Stimulated activated CD8-positive, alpha-beta memory T cell treated with anti-CD3 and anti-CD28 coated beads, Interleukin-7, amount 100 ng/mL, for 48 hours (primary cell): ENCODE data around the gene OPCML.
"Not testable (repeated sequence)": the region's sequence is repeated elsewhere in the genome, so short reads cannot be mapped to it uniquely, and the experiment has no call there.

Source experiments
- DNase-seq, 2 donors: peaks; one replicate each; pipeline ENCODE4 v3.0.0-alpha.2; 2020; ENCODE audit warnings: low read depth in 1 of 2; ENCODE audit errors: extremely low read depth in 1 of 2

OPCML gene

DNA sequence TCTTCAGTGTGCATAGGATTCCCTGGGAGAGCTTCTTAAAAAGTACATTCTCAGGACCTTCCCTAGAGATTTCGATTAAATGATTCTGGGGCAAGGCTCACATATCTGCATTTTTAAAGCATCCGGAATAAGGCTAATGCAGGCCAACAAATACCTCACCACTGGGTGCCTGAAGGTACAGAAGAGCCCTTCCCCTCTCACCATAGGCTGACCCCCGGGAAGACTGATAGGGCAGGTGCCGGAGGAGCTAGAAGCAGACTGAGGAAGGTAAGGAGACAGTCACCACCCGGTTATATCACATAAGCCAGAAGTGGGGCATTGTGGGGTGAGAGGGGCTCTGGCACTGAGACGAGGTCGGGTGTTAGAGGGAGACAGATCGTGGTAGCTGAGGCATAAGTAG is 1102.6 kb downstream of the OPCML start:
- no peak for DNase-seq

DNA sequence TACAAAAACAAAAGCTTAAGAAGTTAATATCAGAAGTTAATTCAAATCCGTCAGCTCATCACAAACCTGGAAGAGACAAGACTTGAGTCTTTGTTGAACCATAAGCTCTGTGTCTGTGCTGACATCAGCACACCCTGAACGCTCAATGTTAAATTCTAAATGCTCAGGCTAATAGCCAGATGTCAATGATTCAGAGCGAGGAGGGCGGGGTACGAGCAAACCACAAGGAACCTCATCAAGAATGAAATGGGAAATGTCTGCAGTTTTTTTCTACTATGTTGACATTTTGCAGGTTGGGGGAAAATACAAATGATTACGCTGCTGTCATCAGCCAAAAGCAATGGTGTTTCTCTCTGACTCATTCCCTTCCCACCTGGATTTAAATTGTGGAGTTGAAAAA is 1104.7 kb downstream of the OPCML start:
- DNase-seq: no peak

DNA sequence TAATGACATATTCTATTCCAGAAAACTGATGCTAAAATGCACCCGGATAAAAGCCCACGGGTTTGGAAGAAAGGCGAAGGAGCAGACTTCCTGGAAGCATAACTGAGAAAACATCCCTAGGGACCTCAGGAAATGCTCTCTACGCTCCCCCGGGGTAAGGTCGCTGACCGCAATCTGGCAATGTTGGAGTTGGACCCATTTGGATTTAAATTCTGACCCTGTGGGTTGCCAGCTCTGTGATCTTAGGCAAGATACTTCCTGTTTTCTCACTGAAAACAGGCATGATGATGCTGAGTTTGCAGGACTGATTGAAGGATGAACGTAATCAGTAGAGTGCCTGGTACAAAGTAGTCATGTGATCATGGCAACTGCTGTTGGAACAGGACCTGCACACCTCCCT is 1107.9 kb downstream of the OPCML start:
- no peak for DNase-seq

DNA sequence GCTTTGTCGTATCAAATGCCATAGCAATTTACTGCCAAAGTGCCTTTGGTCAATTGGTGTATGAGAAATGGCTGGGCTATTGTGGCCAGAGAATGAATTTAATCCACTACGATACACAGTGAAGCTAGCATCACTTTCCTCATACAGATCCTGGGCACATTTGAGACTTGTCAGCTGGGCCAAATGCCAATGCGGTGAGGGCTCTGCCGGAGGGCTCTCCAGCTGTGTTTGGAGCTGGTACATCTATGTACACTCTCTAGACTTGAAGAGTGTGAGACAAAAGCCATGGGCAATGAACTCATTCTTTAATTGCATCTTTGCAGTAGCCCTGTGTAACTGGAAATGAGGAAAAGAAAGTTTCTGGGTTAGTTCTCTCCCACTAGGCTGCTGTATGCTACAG is 1109.0 kb downstream of the OPCML start:
- no peak for DNase-seq

DNA sequence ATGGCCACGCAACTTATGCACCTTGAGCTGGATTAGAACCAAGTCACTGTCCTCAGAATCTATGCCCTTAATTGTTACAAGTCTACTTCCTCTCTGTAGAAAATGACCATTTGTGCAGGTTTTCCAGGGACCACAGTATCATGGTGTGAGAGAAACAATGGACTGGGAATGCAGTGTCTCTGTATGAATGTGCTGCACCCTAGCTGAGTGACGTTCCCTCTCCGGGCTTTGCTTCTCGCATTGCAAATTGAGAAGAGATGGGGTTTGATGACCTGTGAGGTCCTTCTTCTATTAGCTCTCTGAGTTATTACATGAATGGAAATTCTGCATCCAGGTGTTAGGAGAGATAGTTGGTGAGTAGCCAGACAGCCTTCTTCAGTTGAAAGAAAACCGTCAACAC is 1109.6 kb downstream of the OPCML start:
- no peak for DNase-seq

DNA sequence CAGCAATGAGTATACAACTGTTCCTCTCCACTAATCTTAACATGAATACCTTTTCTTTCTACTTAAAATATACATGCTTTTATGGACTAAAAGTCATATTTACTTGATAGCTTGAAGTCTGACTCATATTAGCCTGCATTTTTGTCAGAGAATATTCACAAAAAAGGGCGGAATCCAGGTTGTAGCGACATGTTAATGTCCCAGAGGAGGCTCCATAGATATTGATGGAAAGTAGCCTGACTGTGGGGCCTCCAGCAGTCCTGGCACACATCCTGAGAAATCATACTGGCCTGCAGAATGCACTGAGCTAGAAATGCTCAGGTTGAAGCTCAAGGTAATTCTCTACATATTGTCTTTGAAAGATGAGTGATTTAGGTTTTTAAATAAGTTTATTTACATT is 1110.7 kb downstream of the OPCML start:
- DNase-seq: no peak

DNA sequence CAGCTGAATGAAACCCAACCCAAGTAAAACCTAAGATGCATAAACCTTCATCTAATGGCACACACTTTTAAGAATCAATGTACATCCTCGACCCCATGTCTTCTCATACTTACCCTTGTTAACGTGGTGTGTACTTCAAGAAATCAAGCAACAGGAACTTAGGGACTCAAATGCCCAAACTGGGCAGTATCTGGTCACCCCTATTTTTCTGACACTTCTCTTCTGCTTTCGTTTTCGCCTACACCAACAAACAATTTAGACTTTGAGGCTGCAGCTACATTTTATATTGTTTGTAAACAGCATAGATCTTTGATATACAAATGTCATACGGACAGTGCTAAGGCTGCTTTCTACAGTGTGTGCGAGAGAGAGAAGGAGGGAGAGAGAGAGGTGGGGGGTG is 1117.8 kb downstream of the OPCML start:
- DNase-seq: no peak

DNA sequence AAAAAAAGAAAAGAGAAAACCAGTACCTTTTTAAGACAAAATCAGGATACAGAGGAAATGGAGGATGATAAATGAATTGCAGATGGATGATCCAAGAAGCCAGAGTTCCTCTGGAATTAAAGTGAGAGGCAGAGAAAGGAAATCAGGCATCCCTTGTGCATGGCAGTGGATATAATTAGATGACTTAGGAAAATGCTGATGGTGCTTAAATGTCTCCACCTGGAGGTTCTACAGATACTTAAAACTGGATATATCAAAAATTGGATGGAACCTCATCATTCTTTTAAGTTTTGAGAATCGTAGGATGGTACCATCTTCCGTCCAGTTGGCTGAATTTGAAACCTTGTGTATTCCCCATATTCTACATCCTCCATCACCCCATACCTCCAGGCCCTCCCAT is 1121.9 kb downstream of the OPCML start:
- DNase-seq: no peak

DNA sequence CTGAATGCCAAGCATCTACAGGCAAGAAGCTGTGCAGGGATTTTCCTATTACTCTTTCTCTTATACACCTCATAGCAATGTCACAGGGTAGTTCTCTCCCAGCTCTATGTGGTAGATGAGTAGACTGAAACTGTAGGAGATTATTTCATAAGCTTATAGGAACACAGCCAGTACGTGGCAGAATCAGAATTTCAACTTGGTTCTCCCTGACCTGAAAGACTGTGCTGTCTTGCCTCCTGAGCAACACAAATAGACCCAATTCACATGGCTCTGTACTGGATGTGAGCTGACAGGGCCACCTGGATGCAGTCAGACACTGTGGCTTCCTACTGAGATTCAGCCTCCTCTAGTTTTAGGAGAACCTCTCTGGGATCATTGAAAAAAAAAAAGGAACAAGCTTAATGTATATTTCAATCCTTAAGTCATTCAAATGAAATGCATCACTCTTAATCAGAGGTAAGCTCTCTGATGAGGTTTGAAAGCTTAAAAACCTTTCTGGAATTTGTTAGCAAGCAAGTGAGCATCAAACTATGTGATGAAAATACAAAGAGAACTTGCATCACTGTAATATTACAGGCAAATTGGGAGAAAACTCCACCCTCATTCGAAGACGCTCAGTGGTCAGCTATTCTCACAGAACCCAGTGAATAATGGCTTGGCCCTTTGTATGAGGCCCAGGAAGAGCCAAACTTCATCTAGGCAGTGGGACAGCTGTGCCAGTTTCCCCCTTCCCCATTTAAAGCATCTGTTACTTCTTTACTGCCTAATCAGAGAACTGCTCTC is 1122.5 kb downstream of the OPCML start:
- no peak for DNase-seq

DNA sequence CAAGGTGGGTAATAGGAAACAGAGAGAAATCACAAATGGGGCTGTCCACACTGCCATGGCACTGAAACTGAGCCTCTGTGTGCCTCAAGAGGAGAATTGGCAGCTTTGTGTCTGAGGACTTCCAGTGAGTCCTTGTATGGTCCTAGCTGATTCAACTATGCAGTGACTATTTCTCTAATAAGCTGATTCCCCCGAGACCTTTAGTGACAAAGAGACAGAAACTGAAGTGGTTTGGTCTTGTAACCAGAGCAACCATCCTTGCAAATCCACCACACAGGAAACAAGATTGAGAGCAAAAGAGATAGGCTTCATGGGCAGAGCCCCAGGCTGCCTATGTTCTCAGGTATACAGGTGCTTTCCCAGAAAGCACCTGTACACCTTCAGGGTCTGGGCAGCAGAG is 1123.4 kb downstream of the OPCML start:
- DNase-seq: no peak

DNA sequence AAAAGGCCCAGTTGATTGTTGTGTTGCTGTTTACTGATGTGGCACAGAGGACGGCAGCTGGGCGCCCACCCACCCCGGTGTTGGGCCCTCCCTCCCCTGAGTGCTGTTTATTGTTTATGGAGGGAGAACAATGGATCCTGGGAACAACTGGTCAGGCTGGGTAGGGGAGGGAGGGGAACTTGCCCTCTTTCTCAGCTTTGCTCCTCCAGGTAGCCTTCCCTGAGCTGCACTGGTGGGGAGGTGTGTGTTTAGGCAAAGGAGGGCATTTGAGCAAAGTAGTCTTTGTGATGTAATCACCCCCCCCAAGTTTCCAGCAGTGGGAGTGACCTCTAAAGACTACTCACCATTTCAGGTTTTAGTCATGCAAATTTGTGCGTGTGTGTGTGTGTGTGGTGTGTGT is 1126.6 kb downstream of the OPCML start:
- no peak for DNase-seq

DNA sequence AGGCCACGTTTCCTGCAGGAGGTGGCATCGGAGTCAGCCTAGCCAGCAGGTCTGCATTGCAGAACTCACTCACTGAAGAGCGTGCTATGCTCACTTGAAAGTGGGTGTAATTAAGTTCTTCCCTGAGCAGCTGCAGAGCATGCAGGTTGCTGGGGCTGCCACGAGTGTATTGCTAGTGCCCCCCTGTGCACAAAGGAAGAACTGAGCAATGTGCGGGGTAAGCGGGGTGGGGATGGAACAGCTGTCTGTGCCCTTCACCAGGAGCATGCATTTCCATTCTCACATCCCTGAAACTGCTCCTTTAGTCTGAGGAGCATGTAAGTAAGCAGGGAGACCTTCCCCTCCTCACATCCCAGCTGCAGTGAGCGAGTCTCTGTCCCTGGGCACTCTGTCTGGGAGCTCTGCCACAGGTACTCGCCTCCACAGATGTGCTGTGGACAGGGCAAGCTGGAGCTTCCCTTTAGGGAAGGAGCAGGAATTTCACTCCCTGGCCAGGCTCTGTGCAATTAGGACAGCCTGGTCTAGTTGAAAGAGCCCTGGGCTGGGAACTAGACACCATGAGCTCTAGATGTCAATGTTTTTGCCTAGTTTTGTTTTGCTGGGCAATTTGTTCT is 1130.1 kb downstream of the OPCML start:
- no peak for DNase-seq

DNA sequence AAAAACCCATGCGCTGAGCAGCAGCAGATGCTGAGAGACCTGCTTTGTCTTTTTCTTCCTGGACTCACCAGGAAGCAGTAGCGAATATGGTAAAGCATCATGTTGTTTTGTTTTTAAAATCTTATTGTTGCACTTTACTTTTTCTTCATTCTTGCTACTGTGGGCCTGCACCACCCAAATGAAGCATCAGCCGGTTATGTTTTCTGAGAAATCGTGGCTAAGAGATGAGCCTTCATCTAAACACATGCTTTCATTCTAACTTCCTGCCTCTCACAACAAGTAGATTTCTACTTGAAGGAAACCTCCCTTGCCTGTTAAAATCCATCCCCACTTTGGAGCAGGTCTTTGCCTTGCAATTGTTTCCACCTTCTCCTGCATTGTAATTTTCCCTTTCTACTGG is 1136.0 kb downstream of the OPCML start:
- DNase-seq: no peak

DNA sequence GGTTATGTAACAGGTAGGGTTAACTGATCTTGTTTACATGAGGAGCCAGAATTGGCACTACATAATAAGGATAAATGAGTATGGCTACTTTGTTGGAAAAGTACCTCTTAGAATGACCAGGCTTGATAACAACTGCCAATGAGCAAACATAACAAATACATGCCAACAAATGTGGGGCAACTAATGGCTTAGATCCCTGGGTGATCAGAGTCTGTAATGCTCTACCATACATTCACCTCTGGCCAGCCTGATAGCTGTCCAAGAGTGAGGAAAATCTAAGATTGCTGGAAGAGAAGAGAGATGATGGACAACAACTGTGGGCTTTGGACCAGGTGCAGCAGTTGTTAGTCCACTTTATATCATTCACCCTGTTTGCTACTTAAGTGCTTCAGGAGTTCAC is 1136.9 kb downstream of the OPCML start:
- no peak for DNase-seq

DNA sequence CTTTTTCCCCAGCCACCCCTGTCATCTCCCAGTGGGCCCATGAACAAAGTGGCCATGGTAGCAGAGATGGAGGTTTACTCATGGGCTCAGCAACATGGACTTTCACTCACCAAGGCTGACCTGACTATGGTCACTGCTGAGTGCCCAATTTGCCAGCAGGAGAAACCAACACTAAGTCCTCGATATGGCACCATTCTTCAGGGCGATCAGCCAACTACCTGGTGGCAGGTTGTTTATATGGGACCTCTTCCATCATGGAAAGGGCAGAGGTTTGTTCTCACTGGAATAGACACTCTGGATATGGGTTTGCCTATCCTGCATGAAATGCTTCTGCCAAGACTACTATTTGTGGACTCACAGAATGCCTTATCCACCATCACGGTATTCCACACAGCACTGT is 1152.8 kb downstream of the OPCML start:
- no peak for DNase-seq

DNA sequence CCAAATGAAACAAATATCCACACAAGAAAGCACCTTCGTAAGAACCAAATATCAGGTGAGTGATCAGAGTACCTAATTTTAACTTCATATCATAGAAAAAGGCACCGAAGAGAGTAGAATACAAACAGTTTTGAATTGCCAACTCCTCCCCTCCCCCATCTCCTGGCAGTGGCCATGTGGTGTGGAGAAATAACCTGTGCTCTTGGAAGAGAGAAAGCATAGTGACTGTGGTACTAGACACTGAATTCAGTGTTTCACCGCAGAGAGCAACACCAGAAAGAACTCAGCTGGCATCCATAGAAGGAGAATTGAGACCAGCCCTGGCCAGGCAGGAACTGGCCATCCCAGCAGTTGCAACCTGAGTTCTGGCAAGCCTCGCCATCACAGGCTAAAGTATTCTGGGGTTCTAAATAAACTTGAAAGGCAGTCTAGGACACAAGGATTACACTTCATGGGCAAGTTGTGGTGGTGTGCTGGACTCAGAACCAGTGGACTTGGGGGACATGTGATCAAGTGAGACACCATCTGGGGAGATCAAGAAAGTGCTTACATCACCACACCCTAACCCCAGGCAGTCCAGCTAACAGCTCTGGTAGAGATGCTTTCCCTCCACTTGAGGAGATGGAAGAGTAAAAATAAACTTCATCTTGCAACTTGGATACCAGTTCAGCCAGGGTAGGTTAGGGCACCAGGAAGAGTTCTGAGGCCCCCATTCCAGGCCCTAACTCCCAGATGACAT is 1158.7 kb downstream of the OPCML start:
- no peak for DNase-seq

DNA sequence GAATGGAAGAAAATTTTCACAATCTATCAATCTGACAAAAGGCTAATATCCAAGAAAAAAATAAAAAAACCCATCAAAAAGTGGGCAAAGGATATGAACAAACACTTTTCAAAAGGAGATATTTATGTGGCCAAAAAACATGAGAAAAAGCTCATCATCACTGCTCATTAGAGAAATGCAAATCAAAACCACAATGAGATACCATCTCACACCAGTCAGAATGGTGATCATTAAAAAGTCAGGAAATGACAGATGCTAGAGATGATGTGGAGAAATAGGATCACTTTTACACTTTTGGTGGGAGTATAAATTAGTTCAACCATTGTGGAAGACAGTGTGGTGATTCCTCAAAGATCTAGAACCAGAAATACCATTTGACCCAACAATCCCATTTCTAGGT is 1162.2 kb downstream of the OPCML start:
- DNase-seq: not testable (repeated sequence)

DNA sequence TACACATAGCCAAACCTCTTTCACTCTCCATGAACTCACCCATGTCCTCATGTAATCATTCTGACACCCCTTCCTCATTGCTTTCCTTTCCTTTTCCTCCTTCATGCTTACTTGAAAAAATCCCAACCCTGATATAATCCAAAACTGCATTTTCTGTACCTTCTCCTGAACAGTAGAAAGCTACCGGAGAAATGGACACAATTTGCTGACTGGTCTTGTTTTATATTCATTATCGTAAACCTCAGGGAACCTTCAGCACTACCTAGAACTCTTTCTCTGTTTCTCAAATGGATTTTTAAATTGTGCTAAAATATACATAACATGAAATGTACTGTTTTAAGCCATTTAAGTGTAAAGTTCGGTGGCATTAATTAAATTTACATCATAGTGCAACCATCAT is 1165.0 kb downstream of the OPCML start:
- no peak for DNase-seq

DNA sequence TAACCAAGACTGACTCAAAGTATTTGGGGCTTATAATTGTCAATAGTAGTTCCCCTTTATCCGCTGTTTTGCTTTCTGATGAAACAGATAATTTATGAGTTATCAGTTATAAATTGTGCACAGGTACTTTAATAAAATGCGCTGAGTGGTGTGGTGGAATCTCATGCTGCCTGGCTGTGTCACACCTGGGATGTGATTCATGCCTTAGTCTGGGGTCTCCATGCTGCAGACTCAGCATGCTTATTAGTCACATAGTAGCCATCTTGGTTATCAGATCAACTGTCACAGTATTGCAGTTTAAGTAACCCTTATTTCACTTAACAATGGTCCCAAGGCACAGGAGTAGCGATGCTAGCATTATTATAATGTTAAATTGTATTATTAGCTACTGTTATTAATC is 1166.7 kb downstream of the OPCML start:
- DNase-seq: no peak
